Epithelial cell of esophagus (primary cell): ENCODE measurements around the gene WARS2.

Experiments
- DNase-seq: peaks from one replicate; pipeline ENCODE4 v3.0.0; 2010; ENCODE audit warnings: low read depth
- H3K4me3 ChIP-seq: 2 replicates; pipeline ENCODE4 v1.5.1; 2011; ENCODE audit warnings: mild to moderate bottlenecking, low read length, control low read depth
- TF ChIP-seq, protein P1 (sequence below): IDR thresholded peaks from 2 replicates; pipeline ENCODE4 v1.5.1; 2011; ENCODE audit warnings: low read depth, mild to moderate bottlenecking, low read length, control low read depth, inconsistent platforms; ENCODE audit not compliant: insufficient read depth; ENCODE audit errors: missing control alignments

Gene WARS2

DNA sequence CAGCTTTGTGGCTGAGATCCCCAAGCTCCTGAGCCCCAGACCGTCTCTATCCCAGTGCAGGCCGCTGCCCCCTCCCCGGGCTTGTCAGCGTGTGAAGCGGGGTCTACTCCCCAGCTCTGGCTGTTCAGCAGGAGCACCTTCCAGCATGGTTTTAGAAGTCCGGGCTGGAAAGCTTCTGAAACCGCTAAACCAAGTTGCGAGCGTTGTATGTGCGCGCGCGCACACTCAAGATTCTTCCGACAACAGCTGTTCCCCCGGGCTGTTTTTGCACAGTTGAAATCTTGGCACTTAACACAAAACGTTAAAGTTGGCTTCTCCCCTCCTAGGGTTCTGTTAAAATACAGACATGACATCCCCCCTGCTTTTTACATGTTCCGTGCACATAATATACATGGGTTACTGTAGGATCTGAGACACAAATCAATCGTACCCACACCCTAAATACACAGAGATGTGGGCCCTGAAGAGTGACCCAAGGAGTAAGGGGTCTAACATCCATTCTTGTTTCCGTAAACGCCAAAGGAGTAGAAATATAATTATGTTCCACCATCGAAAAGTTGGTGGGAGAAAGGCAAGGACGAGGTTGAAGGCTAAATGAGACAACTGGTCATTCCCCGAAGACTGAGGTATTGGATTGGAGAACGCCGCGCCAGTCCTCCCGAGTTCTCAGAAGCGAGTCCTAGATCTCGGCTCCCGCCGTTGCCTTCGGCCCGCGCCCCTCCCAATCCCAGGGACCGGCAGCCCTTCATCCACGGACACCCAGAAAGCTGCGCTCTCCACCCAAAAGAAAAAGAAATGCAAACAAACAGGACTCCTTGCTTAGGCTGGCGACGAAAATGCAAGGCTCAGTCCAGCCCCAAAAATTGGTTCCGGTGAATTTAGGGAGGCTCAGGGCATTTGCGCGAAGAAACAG, 153.6 kb downstream of the WARS2 start:
- H3K4me3 ChIP-seq: no peak overlapping the region
- TF ChIP-seq, protein P1, sequence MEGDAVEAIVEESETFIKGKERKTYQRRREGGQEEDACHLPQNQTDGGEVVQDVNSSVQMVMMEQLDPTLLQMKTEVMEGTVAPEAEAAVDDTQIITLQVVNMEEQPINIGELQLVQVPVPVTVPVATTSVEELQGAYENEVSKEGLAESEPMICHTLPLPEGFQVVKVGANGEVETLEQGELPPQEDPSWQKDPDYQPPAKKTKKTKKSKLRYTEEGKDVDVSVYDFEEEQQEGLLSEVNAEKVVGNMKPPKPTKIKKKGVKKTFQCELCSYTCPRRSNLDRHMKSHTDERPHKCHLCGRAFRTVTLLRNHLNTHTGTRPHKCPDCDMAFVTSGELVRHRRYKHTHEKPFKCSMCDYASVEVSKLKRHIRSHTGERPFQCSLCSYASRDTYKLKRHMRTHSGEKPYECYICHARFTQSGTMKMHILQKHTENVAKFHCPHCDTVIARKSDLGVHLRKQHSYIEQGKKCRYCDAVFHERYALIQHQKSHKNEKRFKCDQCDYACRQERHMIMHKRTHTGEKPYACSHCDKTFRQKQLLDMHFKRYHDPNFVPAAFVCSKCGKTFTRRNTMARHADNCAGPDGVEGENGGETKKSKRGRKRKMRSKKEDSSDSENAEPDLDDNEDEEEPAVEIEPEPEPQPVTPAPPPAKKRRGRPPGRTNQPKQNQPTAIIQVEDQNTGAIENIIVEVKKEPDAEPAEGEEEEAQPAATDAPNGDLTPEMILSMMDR: no peak
- DNase-seq: no peak

DNA sequence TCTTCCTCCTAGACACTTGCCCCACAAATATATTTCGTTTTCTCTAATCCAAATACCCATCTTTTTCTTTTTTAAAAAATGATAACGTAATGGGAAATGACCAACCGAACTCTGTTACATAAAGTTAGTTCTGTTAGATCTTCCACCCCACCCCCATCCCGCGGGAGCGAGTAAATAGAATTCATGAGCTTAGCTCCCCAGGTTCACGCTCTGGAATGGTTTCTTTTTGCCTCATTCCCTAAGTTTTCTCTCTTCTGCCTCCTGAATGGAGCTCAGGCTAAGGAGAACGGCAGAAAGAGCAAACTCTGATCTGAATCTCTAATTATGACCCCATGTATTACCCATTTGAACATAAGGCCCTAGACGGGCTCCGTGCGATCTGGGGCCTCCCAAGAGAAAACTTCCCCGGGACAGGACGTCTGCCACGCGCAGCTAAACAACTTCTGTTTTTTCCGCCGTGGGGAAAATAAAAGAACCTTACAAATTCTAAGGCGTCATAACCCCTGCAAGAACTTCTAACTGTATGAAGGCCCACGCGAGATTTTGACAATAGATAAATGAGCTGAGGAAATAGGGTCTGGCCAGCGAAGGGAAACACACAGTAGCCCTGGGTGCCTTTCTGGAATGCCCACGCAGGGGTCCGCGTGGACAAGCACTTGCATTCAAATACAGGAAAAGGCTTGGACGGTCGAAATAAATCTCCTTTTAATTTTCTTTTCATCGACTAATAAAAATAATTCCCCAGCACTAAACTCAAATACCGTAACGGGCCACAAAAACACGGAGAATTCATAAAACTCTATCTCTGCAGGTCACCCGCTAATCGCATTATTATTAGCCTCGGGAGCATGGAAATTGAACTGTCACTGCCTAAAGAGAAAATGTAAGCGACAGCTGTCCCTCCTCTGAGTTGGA, 154.6 kb downstream of the WARS2 start:
- no peak for DNase-seq
- no peak overlapping the region for H3K4me3 ChIP-seq
- TF ChIP-seq, protein P1: no peak

DNA sequence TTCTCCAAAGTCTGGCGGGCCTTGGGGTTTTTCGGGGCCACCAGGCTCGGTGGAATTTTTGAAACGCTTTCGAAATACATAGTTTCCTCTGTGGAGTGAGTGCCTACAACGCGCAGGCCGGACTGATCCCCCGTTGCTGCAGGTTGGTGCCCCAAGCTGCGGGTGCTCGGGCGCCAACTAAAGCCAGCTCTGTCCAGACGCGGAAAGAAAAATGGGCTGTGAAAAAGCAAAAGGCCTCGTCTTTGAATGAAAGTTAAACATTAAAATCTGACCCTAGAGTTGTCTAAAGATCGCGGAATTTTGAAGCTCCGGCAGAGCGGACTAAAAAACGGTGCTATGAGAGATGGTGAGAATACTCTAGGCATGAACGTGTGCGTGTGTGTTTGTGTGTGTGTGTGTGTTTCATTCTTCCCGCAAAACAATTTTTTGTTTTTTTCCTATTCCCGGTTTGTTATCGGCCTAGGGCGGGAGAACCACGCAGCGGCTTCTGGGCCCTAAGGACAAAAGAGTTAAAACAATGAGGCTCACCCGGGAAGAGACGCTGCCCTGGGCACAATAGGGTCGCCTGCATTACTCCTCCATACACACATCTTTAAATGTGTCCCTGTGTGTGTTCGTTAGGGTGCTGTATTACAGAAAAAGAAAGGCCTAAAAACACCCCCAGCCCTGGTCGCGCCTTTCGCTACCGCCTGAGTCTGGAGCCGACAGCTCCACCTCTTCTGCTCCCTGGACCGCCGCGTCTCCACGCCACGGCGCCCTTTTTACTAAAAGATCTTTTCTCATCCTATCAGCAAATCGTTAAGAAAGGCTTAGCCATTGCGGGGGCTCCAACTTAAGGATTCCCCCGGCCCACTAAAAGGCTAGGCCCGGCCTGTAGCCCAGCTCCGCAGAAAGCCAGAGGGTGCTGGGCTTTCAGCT, 155.5 kb downstream of the WARS2 start:
- H3K4me3 ChIP-seq: no peak overlapping the region
- DNase-seq: no peak
- TF ChIP-seq, protein P1: no peak

DNA sequence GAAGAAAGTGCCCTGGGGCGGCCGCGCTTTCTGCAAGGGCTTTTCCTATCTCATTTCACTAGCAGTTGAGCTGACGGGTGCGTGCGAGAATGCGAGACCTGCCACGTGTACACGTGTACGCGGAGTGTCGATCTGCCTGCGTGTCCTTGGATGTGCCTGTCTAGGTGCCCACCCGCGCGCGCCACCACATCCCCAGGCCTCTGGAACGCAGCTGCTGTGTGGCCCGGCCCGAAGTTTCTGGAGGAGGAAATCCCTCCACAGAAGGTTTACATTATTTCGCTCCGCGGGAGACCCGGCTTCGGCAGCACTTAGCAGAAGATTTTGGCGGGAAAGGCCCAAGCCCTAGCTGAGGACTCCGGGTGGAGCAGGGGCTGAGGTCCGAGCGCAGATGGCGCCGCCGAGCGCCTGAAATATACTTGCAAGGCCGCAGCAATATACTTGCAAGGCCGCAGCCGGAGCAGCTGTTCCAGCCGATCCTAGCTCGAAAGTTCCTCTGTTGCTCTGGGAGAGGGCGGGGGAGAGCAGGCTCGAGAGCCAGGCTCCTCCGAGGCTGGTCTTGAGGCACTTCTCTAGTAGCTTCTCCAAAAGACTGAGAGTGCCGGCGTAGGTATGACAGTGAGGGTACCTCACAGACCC, 156.2 kb downstream of the WARS2 start:
- H3K4me3 ChIP-seq: no peak overlapping the region
- TF ChIP-seq, protein P1: no peak
- no peak for DNase-seq

DNA sequence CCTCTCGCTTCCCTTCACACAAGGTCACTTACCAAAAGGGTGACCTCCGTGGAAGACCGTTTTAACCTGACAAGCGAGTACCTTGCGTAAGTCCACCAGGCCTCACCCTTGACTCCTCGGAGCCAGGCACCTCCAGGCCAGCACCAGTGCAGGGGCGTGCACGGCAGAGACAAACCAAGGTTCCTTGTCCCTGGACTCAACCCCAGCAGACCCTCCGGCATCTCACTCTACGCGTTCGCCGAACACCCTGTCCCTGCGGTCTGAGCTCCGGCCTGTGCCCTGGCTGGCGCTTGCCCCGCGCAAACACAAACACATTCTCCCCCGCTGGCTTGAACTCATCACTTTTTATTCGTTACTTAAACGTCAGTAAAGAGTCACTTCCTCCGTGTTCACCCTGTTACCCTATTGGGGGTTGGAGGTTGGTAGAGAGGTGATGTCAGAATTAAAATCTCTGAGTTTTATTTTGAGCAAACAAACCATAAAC, 156.9 kb downstream of the WARS2 start:
- TF ChIP-seq, protein P1: no peak
- no peak overlapping the region for H3K4me3 ChIP-seq

More for the DNA sequence above, 156.9 kb downstream of the WARS2 start:
- no peak for DNase-seq
